Measurements from ENCODE around the gene STX8. TPM values are rescaled to one million over a fixed set of nuclear protein-coding genes. Genes with fewer than 3 reads are reported as not detected.

The STX8 gene
- total RNA-seq, 1 donor from 2014 or later: 61.0 TPM

DNA sequence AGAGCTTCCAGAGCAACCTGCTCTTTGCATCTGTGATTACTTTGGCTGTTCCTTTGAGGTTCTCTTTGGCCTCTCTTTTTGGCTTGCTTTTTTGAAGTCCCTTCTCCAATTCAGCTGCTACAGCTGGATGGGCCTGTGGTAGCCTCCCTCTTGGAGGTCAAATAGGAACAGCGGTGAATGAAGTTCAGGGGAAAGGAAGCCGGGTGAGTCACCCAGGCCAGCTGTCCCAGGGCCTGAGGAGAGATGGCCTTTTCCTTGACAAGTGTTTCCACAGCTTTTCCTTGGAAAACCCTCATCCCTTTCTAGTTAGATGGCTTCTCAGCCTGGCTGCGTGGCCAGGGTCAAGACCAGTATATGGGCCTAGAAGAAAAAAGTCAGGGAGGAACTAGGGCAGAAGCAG lies 103.1 kb downstream of the STX8 start:
- Mint-ChIP-seq H3K4me3 (ENCODE audit: unreplicated experiment) (no peak overlapping the region), H3K27me3 (ENCODE audit: unreplicated experiment) (no peaks in the 10 kb centered on the region), H3K36me3 (ENCODE audit: unreplicated experiment) (no peaks in the 10 kb centered on the region), H3K27ac (ENCODE audit: unreplicated experiment) (no peak overlapping the region), H3K9me3 (ENCODE audit: unreplicated experiment) (no peaks in the 10 kb centered on the region), H3K4me1 (ENCODE audit: low read depth, unreplicated experiment) (peaks cover 13% of the 10 kb centered on the region)
- DNase-seq: no peak
- TF ChIP-seq, protein P1, sequence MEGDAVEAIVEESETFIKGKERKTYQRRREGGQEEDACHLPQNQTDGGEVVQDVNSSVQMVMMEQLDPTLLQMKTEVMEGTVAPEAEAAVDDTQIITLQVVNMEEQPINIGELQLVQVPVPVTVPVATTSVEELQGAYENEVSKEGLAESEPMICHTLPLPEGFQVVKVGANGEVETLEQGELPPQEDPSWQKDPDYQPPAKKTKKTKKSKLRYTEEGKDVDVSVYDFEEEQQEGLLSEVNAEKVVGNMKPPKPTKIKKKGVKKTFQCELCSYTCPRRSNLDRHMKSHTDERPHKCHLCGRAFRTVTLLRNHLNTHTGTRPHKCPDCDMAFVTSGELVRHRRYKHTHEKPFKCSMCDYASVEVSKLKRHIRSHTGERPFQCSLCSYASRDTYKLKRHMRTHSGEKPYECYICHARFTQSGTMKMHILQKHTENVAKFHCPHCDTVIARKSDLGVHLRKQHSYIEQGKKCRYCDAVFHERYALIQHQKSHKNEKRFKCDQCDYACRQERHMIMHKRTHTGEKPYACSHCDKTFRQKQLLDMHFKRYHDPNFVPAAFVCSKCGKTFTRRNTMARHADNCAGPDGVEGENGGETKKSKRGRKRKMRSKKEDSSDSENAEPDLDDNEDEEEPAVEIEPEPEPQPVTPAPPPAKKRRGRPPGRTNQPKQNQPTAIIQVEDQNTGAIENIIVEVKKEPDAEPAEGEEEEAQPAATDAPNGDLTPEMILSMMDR (IDR thresholded peaks at IDR 0.05; ENCODE audit: partially characterized antibody, unreplicated experiment): no peak

DNA sequence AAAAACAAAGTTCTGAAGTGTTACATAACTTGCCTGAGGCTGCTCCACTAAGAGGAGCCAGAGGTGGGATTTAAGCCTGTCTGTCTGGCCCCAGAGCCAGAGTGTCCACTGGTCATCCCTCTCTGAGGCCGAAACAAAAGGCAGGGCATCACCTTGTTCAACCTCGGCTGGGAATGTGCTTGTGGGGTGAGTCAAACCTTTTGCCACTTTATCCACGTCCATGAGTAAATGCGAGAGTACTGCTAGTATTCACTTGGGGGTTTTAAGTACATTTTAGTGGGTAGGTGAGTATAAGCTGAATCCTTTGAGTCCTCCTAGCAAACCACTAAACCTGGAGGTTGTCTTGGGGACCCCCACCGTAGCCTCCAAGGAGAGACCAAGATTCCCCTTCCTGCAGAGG lies 103.5 kb downstream of the STX8 start:
- Mint-ChIP-seq H3K4me3 (ENCODE audit: unreplicated experiment) (no peak overlapping the region), H3K4me1 (ENCODE audit: low read depth, unreplicated experiment) (peaks cover 13% of the 10 kb centered on the region), H3K9me3 (ENCODE audit: unreplicated experiment) (no peaks in the 10 kb centered on the region), H3K27ac (ENCODE audit: unreplicated experiment) (no peak overlapping the region), H3K27me3 (ENCODE audit: unreplicated experiment) (no peaks in the 10 kb centered on the region), H3K36me3 (ENCODE audit: unreplicated experiment) (no peaks in the 10 kb centered on the region)
- TF ChIP-seq, protein P1 (IDR thresholded peaks at IDR 0.05; ENCODE audit: partially characterized antibody, unreplicated experiment): no peak
- DNase-seq: no peak

DNA sequence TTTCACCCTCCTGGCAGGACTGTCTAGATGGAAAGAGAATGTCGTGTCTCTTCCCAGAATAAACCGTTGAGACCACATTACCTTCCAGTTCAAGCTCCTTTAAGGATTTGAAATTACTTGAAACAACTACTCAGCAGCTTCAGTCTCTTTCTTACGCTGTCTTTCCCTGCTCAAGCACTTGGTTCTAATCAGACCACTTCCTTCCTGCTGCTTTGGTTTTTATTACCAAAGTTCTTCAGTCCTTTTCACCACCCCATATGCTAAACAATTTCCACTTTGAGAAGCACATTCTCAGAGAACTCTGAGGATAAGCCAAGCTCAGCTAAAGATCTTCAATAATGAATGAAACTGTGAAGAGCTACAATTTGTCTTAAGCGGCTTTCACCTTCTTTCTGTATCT lies 105.4 kb downstream of the STX8 start:
- DNase-seq: no peak
- H3K9me3 Mint-ChIP-seq (ENCODE audit: unreplicated experiment): no peaks in the 10 kb centered on the region
- peaks cover 15% of the 10 kb centered on the region for H3K4me1 Mint-ChIP-seq (ENCODE audit: low read depth, unreplicated experiment)
- no peaks in the 10 kb centered on the region for H3K27me3 Mint-ChIP-seq (ENCODE audit: unreplicated experiment)
- H3K27ac Mint-ChIP-seq (ENCODE audit: unreplicated experiment): no peak overlapping the region
- H3K4me3 Mint-ChIP-seq (ENCODE audit: unreplicated experiment): no peak overlapping the region
- TF ChIP-seq, protein P1 (IDR thresholded peaks at IDR 0.05; ENCODE audit: partially characterized antibody, unreplicated experiment): no peak
- no peaks in the 10 kb centered on the region for H3K36me3 Mint-ChIP-seq (ENCODE audit: unreplicated experiment)

DNA sequence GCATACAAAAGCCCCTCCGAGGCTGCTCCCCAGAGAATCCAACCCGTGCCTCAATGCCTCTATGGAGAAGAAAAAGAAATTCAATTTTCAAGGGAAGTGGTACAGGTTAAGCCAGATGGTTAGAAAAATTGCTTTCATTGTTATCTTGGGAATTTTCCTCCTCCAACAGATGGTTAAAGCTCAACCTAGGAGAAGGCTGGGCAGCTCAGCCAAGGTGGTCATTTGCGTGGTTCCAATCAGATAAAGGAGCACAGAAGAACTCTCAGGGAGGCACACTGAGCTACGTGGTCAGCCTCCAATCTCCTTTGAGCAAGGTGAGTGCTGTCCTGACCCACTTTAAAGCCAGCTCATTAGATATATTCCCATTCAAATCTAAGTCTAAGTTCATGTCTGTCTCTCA lies 106.7 kb downstream of the STX8 start:
- Mint-ChIP-seq H3K36me3 (ENCODE audit: unreplicated experiment) (no peaks in the 10 kb centered on the region), H3K27ac (ENCODE audit: unreplicated experiment) (peak overlapping the region; percentile 14), H3K9me3 (ENCODE audit: unreplicated experiment) (no peaks in the 10 kb centered on the region)

DNA sequence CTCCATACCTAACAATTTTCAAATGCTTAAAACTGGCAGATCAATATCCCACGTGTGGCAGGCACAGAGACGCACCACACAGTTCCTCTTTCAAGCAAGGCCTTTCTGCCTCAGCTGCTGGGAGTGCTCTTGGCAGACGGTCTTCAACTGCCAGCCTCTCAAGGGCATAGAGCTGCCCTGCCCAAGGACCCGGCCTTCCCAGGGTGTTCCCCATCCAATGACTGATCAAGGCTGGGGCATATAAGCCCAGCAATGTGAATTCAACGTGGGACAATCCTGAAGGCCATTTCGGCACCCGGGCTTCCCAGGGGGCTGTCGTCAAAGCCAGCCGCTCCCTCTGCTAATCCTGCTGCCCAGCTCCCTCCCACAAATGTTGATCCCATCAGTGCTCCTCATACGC lies 107.1 kb downstream of the STX8 start:
- Mint-ChIP-seq H3K4me1 (ENCODE audit: low read depth, unreplicated experiment) (peaks cover 23% of the 10 kb centered on the region), H3K36me3 (ENCODE audit: unreplicated experiment) (no peaks in the 10 kb centered on the region), H3K27ac (ENCODE audit: unreplicated experiment) (peak overlapping the region; percentile 14), H3K27me3 (ENCODE audit: unreplicated experiment) (no peaks in the 10 kb centered on the region), H3K4me3 (ENCODE audit: unreplicated experiment) (peak overlapping the region; percentile 22), H3K9me3 (ENCODE audit: unreplicated experiment) (no peaks in the 10 kb centered on the region)
- TF ChIP-seq, protein P1 (IDR thresholded peaks at IDR 0.05; ENCODE audit: partially characterized antibody, unreplicated experiment): no peak
- peak; percentile 38 for DNase-seq

More for the DNA sequence above, 106.7 kb downstream of the STX8 start:
- no peak for DNase-seq
- peaks cover 23% of the 10 kb centered on the region for H3K4me1 Mint-ChIP-seq (ENCODE audit: low read depth, unreplicated experiment)
- H3K27me3 Mint-ChIP-seq (ENCODE audit: unreplicated experiment): no peaks in the 10 kb centered on the region
- peak overlapping the region; percentile 22 for H3K4me3 Mint-ChIP-seq (ENCODE audit: unreplicated experiment)
- TF ChIP-seq, protein P1 (IDR thresholded peaks at IDR 0.05; ENCODE audit: partially characterized antibody, unreplicated experiment): no peak
